GM18951 (cell line): Measurements from ENCODE around the gene MCF2L2.
"Not testable (repeated sequence)": the region's sequence is repeated elsewhere in the genome, so short reads cannot be mapped to it uniquely, and the experiment has no call there.

Experiments used
- POLR2A ChIP-seq: IDR thresholded peaks from 4 replicates; pipeline ENCODE4 v1.6.1; 2011; ENCODE audit warnings: mild to moderate bottlenecking; ENCODE audit not compliant: insufficient read length, insufficient read depth; ENCODE audit errors: extremely low read depth
- in situ Hi-C: fragments of 300-500 bp; cut with MboI; formaldehyde crosslinking; loops from one replicate; pipeline ENCODE4 v1.12.0; 2022; ENCODE audit warnings: low sequenced_read_pairs, mixed read lengths, inconsistent platforms; ENCODE audit not compliant: unreplicated experiment

The MCF2L2 gene

DNA sequence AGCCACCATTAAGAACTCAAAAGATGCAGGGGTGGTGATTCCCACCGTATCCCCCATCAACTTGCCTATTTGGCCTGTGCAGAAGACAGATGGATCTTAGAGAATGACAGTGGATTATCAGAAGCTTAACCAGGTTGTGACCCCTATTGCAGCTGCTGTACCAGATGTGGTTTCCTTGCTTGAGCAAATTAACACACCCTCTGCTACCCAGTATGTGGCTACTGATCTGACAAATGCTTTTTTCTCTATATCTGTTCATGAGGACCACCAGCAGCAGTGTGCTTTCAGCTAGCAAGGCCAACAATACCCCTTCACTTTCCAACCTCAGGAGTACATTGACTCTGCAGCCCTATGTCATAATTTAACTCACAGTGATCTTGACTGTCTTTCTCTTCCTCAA lies 8.6 kb upstream of the MCF2L2 start:
- TF ChIP-seq POLR2A = no peak
- in situ Hi-C loops = no loop called here

DNA sequence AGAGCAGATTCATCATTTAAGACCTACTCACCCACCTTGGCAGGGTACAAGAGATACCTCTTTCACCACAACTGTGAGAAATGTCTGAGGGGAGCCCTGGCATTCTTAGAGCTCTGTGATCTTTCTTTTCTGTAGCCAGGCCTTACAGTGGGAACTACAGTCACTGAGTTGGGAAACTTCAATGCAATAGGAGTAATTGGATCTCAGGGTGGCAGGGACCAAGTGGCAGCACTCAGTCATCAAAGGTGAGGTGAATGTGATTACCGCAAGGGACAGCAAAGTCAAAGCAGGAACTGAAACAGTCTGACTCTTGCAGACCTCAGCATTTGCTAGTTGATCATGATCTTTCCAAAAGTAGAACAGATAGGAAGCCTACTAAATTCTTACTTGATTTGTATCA lies 7.2 kb upstream of the MCF2L2 start:
- in situ Hi-C loops = no loop called here
- no peak for TF ChIP-seq POLR2A

DNA sequence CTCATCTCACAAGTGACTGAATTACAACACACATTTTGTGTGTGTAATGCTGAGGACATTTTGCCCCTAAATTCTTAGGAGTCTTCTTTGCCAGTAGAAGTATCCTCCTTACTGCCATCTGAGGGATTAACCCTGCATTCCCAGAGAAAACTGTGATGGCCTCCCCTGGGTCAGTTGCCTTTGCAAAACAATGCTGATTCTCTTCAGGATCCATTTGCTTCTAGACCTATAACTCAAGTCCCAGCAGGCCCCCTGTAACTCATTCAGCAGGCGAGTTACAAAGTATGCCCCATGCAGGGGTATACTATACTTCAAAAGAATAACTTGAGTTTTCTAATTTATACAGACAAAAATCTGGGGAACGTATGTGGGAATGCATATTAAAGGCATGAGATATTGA lies 6.6 kb upstream of the MCF2L2 start:
- in situ Hi-C loops = no loop called here
- TF ChIP-seq POLR2A = no peak

DNA sequence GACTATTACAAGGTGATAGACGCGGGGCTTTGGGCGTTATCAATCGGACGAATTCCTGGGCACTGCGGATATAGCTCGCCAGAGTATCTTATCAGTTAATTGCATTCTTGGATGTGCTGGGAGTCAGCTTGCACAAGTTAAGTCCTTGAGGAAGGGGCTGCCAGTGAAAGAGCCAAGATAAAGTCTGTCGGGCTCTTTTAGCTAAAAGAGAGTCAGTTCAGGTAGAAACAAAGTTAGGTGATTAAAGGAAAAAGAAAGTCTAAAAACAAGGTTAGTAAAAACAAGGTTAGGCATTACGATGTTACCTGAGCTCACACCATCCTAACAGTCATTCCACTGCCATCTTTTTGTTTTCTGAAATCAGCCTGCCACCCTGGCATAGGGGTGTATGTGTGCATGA lies 6.1 kb upstream of the MCF2L2 start:
- TF ChIP-seq POLR2A = no peak
- in situ Hi-C loops = no loop called here

DNA sequence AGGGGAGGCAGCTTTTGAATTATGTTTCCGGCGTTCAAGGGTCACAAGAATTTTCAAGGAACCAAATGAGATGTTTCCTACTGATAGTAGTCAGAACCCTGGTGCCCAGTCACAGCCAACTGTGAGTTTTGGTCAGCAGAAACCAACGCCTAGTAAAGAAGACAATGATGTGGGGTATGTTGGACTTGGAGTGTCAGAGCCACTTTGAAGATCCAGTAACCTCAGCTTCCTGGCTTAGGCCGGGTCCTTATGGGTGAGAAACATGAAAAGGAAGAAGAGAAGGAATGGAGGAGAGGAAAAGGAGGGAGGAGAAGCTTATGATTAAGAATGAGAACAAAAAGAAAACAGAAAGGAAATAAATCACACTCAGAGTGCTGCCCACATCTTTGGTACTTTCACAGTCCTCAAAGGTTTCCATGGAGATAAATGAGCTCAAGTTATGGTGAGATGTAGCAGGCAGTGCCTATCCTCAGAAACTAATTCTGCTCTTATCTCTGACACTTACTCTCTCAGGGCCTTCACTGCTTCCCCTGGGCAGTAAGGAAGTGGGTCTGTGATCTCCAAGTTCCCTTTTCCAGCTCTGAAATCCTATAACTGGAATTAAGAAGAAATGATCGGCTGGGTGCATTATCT lies 2.0 kb upstream of the MCF2L2 start:
- in situ Hi-C loops = no loop called here
- TF ChIP-seq POLR2A = no peak

DNA sequence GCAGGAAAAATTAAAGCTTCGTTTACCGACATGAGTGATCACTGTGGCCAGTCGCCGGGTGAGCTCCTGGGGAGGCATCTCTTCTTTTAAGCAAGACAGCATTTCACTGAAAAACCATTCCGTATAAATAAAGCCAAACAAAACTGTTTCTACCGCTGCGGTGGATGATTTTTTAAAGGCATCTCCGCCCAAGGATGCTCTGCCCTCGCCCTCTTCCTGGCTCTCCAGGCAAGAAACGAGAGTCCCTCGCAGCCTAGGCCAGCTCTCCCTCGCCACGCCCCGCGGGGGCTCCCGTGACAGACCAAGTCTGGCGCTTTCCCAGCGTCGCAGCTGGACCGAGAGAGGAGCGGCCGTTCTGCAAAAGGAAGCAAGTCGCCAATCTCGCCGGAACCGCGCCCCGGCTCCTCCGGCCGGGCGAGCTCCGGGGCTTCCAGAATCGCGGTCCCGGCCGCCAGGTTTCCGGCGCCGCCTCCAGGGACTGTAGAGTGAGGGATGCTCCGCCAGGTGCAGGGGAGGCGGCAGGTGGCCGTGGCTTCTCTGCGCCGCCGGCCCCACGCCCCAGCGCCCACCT lies 458 bp downstream of the MCF2L2 start:
- TF ChIP-seq POLR2A = no peak
- in situ Hi-C loops = no loop called here

DNA sequence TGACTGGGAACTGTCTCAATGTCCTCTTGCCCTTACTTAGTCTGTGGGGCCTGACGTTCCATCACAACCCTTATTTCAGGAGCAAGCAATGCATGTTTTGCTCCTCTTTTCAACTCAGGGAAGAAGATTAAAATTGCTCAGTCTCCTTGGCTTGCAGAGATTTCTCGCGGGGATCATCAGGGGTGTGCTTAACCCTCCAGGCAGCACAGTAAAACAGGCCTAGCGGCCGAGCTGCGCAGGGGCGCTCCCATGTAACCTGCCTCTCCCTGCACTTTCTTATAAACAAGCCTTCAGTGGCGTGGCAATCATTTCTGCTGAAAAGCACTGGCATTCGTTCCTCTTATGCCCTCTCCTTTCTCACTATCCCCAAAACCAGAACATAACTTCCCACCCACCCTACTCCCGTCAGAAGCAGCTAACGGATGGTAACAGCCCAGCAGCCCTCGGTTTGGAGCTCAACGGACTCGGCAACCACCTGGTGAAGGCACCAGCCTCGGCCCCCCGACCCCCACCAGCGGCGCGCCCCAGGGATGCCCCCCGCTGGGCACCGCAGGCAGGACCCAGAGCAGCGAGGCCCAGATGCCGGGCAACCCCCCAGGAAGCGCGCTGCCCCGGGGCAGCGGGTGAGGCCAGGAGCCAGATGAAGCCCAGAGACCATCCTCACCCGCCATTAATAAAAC lies 1.1 kb downstream of the MCF2L2 start:
- in situ Hi-C loops = no loop called here

DNA sequence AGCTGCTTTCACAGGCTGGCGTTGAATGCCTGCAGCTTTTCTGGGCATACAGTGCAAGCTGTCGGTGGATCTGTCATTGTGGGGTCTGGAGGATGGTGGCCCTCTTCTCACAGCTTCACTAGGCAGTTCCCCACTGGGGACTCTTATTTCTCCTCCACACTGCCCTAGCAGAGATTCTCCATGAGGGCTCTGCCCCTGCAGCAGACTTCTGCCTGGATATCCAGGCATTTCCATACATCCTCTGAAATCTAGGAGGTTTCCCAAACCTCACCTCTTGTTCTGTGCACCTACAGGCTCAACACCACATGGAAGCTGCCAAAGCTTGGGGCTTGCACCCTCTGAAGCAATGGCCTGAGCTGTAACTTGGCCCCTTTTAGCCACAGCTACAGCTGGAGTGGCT lies 9.6 kb downstream of the MCF2L2 start:
- in situ Hi-C loops = not testable (repeated sequence)

More for the DNA sequence above, 1.1 kb downstream of the MCF2L2 start:
- TF ChIP-seq POLR2A = no peak

DNA sequence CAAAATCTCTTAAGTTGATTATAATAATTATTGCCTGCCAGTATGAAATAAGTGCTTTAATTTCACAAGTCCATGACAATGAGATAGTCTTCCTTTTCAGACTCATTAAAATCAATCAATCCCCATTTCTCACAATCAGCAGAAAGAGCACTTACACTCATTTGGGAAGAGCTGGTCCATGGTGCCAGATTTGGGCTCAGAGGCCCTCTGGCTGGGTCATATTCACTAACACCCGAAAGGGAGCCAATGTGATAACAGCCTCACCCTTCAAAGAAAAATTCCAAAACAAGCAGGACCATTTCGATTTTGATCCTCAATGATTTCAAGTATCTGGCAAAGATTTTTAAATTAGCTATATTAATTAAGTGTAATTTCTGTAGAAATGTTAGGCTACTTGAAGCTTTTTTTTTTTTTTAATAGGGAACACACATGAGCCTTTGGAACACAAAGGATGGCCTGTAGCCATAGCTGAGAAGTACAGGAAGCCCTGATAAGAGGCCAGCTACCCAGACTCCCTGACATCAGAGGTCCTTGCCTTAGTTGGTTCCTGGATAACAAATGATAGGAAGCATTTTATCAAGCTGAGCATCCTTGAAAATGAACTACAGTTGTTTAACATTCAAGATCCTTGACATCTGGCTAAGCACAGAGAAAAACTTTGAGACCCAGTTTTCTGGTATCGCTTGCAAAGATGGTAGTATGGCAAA lies 17.1 kb downstream of the MCF2L2 start:
- TF ChIP-seq POLR2A = no peak
- in situ Hi-C loops = no loop called here

DNA sequence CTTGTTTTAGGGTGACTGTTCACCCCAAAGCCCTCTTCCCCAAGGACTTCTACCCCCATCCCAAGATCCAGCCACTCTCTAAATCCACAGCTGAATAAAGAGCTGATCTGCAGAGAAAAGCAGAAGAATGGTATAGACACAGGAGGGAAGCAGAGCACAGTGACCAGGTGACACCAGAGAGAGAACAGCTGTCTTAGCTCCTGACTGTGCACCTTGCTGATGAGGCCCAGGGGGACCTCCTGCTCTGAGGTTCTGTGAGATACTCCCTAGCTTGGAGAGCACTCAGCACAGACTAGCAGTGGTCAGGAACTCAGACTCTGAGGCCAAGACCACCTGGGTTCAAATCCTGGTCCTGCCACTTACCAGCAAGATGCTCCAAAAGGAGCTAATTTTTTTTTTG lies 17.7 kb downstream of the MCF2L2 start:
- in situ Hi-C loops = no loop called here
- no peak for TF ChIP-seq POLR2A

DNA sequence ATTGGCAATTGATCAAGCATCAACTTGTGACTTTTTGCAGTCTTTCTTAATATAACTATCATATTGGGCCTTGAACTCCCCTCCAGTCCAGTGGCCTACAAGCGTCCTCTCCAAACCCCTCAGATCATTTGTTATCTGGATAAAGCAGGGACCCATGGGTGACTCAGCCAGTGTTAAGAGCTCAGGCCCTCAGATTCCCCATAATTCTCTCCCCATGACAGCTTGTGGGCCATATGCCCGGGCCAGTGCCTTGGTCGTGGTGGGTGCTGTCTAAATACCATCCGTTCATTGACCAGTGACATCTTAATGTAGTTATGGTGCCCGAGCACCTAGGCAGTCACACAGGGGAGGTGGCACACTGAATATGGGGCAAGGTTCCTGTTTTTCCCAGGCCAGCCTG lies 18.1 kb downstream of the MCF2L2 start:
- no peak for TF ChIP-seq POLR2A
- in situ Hi-C loops = no loop called here

DNA sequence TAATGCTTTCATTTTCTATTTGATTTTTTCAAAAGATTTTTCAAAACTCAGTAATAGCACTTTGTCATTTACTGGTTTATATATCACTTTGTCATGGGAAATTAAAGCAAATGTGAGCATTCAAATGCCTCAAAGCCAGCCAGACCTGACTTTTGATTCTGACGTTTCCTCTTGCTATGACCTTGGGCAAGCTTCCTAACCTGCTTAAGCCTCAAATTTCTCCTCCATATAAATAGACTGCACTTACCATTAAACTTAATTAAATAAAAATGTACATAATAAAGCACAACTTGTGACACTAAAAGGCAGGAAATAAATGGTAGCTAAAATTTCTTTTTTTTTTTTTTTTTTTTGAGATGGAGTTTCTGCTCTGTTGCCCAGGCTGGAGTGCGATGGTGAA lies 19.2 kb downstream of the MCF2L2 start:
- in situ Hi-C loops = no loop called here
- TF ChIP-seq POLR2A = no peak

DNA sequence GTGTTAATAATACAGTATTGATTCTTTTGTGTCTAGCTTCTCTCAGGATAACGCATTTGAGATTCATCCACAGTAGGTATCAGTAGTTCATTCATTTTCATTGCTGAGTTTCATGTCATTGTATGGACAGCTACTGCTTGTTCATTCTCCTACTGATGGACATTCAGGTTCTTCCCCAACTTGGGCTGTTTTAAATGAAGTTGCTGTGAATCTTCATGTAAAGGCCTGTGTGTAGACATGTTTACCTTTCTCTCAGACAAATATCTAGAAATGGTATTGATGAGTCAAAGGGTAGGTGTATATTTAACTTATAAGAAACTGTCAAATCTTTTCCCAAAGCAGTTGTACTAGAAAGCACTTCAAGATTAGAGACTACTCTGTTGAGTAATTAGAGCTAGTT lies 26.7 kb downstream of the MCF2L2 start:
- in situ Hi-C loops = no loop called here

DNA sequence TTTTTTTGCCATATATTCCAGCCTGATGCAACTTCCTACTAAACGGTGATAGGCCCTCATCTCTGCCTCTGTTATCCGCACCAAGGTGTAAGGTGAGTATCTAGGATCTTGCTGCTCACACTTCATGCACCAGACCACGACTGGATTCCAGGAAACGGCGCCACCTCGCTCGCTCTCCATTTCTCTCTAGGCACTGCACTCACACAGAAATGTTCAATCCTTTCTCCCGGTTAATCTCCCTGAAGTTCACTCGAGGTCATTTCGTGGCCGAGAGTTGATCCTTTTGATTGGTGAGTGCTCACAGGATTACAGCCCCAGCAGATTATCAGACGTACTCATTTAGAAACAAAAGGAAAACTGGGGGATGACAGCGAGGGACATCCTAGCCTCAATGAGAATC lies 28.1 kb downstream of the MCF2L2 start:
- in situ Hi-C loops = no loop called here
- TF ChIP-seq POLR2A = no peak

More for the DNA sequence above, 26.7 kb downstream of the MCF2L2 start:
- no peak for TF ChIP-seq POLR2A
